ENCODE measurements around the gene PYCR2.
"Not testable (repeated sequence)": the region's sequence is repeated elsewhere in the genome, so short reads cannot be mapped to it uniquely, and the experiment has no call there.

Gene PYCR2

DNA sequence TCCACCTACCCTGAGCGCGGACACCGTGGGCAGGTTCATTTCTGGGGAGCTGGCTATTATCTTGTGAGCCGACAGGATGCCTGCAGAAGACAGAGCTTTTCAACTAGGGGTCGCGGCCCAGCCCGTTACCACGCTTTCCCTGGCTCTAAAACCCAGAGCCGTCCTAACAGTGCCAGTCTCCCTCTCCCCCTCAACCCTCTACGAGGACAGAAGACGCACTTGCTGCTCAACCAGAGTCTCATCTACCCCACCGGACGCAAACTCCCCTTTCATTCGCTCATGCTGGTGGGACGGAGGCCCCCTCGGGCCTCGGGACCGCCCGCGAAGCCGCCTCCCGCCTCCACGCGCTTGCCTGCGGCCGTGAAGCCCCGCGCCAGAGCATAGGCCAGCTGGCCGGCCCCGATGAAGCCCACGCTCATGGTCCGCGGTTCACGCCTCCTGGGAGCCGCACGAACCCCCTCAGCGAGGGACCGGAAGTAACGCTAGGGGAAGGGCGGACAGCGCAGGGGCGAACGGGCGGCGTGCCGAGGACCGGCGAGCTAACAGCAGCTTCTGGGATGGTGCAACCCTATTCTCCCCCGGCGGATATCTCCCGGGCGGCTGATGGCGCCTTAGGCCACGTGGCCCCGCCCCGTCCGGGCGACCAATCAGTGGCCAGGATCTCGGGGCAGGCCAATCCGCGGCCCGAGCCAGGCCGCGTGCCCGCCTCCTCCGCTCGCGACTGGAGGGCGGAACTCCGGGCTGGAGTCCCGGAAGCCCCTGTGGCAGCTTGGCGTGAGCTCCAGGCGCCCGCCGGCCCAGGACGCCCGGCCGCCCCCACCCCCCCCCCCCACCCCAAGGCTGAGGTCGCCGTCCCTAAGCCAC, at the start of gene PYCR2:
TSS of gene PYCR2 (minus strand) at position 559 of the 864 bp plus-strand sequence. CDS start at position 419, 140 bp downstream.
- H3K36me3 ChIP-seq = peaks cover 6% of the 10 kb centered on the region; the same call in 1 of the 2 replicates
- H3K27me3 ChIP-seq (ENCODE audit: insufficient read depth, low read depth, severe bottlenecking) = no peaks in the 10 kb centered on the region
- H3K27ac ChIP-seq = peak within 1 kb of the TSS; percentile 95
- no peaks in the 10 kb centered on the region for H3K9me3 ChIP-seq (ENCODE audit: severe bottlenecking)
- DNase-seq = peak; percentile 85
- TF ChIP-seq, protein P1, sequence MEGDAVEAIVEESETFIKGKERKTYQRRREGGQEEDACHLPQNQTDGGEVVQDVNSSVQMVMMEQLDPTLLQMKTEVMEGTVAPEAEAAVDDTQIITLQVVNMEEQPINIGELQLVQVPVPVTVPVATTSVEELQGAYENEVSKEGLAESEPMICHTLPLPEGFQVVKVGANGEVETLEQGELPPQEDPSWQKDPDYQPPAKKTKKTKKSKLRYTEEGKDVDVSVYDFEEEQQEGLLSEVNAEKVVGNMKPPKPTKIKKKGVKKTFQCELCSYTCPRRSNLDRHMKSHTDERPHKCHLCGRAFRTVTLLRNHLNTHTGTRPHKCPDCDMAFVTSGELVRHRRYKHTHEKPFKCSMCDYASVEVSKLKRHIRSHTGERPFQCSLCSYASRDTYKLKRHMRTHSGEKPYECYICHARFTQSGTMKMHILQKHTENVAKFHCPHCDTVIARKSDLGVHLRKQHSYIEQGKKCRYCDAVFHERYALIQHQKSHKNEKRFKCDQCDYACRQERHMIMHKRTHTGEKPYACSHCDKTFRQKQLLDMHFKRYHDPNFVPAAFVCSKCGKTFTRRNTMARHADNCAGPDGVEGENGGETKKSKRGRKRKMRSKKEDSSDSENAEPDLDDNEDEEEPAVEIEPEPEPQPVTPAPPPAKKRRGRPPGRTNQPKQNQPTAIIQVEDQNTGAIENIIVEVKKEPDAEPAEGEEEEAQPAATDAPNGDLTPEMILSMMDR (IDR thresholded peaks at IDR 0.05; ENCODE audit: low read depth, low read length) = no peak
- peak within 1 kb of the TSS; percentile 68 for H3K4me3 ChIP-seq (ENCODE audit: low read depth, low read length)

DNA sequence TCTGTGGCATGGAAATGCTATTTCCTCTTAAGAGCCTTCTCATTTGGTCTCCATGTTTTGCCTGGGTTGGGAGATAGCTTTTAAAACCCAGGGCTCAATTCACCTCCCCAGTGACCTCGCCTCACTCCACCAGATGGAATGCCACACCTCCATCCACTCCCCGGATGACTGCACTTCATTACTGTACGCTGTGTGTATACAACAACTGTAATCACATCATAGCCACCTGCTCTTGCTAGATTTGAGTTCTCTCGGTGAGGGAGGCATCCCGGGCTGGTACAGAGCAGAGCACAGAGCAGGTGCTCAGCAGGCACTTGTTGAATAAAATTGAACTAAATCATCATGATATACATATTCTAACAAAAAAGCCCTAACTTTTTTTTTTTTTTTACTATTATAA, 49.1 kb upstream of the PYCR2 start:
- peak; percentile 74 for DNase-seq
- no peaks in the 10 kb centered on the region for H3K27me3 ChIP-seq (ENCODE audit: insufficient read depth, low read depth, severe bottlenecking)
- H3K4me3 ChIP-seq (ENCODE audit: low read depth, low read length) = no peak overlapping the region
- TF ChIP-seq, protein P1 (IDR thresholded peaks at IDR 0.05; ENCODE audit: low read depth, low read length) = no peak
- H3K9me3 ChIP-seq (ENCODE audit: severe bottlenecking) = no peaks in the 10 kb centered on the region
- H3K36me3 ChIP-seq = no peaks in the 10 kb centered on the region
- no peak overlapping the region for H3K27ac ChIP-seq

DNA sequence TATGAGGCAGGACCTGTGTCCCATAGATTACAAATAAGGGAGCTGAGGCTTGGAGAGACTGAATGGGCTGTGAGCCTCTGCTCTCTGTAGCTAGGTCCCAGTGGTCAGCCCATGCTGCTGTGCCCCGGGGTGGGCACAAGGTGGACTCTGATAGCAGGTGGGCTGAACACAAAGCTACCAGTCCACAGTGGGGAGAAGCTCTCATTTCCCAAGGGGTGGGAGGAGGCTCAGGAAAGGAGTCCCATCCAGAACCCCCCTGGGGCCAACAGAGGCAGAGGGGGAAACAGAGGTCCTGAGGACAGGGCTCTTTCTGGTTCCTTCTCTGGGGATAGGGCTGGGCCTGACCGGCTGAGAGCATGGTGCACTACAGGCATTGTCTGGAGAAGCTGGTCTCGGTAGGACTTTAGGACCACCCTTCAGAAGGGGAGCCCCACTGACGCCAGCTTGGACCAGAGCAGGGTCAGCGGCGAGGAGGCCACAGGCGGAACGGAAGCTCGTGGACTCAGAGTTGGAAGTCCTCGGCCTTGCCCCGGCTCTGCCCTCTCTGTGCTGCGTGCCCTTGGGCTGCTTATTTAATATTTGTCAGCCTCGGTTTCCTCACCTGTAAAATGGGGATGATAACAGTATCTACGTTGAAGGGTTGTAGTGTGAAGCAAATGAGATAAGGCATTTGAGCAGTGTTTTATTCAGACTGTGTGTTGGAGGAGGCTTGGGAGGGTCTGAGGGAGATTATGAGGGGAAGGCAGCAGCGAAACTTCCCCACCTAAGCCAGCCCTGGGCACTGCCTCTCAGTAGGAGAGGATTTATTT, 48.5 kb upstream of the PYCR2 start:
- Histone ChIP-seq H3K27me3 (ENCODE audit: insufficient read depth, low read depth, severe bottlenecking) (no peaks in the 10 kb centered on the region), H3K9me3 (ENCODE audit: severe bottlenecking) (no peaks in the 10 kb centered on the region), H3K36me3 (no peaks in the 10 kb centered on the region), H3K27ac (0 out of 2 replicates have a peak overlapping the region, but pooled peaks have one; percentile 38), H3K4me3 (ENCODE audit: low read depth, low read length) (no peak overlapping the region)
- TF ChIP-seq, protein P1 (IDR thresholded peaks at IDR 0.05; ENCODE audit: low read depth, low read length) = no peak
- DNase-seq = no peak

DNA sequence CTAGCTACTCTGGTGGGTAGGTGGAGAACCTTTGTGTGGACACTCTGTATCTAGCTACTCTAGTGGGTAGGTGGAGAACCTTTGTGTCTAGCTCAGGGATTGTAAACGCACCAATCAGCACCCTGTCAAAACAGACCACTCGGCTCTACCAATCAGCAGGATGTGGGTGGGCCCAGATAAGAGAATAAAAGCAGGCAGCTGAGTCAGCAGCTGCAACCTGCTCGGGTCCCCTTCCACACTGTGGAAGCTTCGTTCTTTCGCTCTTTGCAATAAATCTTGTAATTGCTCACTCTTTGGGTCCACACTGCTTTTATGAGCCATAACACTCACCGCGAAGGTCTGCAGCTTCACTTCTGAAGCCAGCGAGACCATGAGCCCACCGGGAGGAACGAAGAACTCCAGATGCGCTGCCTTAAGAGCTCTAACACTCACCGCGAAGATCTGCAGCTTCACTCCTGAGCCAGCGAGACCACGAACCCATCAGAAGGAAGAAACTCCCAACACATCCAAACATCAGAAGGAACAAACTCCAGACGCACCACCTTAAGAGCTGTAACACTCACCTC, 46.6 kb upstream of the PYCR2 start:
- not testable (repeated sequence) for H3K9me3 ChIP-seq (ENCODE audit: severe bottlenecking); H3K27ac ChIP-seq; H3K4me3 ChIP-seq (ENCODE audit: low read depth, low read length); DNase-seq; H3K27me3 ChIP-seq (ENCODE audit: insufficient read depth, low read depth, severe bottlenecking); H3K36me3 ChIP-seq

DNA sequence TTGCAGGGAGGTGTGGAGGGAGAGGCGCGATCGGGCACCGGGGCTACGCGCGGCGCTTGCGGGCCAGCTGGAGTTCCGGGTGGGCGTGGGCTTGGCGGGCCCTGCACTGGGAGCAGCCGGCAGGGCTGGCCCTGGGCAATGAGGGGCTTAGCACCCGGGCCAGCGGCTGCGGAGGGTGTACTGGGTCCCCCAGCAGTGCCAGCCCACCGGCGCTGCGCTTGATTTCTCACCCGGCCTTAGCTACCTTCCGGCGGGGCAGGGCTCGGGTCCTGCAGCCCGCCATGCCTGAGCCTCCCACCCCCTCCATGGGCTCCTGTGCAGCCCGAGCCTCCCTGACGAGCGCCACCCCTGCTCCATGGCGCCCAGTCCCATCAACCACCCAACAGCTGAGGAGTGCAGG, 45.7 kb upstream of the PYCR2 start:
- not testable (repeated sequence) for H3K27me3 ChIP-seq (ENCODE audit: insufficient read depth, low read depth, severe bottlenecking); H3K36me3 ChIP-seq; H3K27ac ChIP-seq; DNase-seq; H3K4me3 ChIP-seq (ENCODE audit: low read depth, low read length); H3K9me3 ChIP-seq (ENCODE audit: severe bottlenecking)

DNA sequence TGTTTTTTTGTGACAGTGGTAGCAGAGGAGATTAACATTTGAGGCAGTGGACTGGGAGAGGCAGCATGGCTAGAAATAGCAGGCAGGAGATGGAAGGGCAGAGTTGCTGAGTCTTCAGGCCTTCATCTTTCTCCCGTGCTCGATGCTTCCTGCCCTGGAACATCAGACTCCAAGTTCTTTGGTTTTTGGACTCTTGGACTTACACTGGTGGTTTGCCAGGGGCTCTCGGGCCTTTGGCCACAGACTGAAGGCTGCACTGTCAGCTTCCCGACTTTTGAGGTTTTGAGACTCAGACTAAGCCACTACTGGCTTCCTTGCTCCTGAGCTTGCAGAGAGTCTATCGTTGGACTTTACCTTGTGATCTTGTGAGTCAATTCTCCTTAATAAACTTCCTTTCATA, 41.2 kb upstream of the PYCR2 start:
- DNase-seq = no peak
- no peaks in the 10 kb centered on the region for H3K9me3 ChIP-seq (ENCODE audit: severe bottlenecking)
- H3K4me3 ChIP-seq (ENCODE audit: low read depth, low read length) = no peak overlapping the region
- TF ChIP-seq, protein P1 (IDR thresholded peaks at IDR 0.05; ENCODE audit: low read depth, low read length) = no peak
- no peaks in the 10 kb centered on the region for H3K27me3 ChIP-seq (ENCODE audit: insufficient read depth, low read depth, severe bottlenecking)
- no peak overlapping the region for H3K27ac ChIP-seq
- no peaks in the 10 kb centered on the region for H3K36me3 ChIP-seq
